HUES64 (cell line): ENCODE data around the gene COX7A2.

Experiments used
- H3K27ac ChIP-seq: 2 replicates; pipeline ENCODE4 v1.7.0; 2013; ENCODE audit warnings: low read depth, low read length, inconsistent platforms
- H3K27me3 ChIP-seq: 2 replicates; pipeline ENCODE4 v1.6.1; 2013; ENCODE audit warnings: mild to moderate bottlenecking, low read length; ENCODE audit not compliant: insufficient read depth
- H3K36me3 ChIP-seq: 2 replicates; pipeline ENCODE4 v1.6.1; 2013; ENCODE audit warnings: mild to moderate bottlenecking, low read length; ENCODE audit not compliant: insufficient read depth
- H3K4me1 ChIP-seq: 2 replicates; pipeline ENCODE4 v1.6.1; 2013; ENCODE audit warnings: mild to moderate bottlenecking, low read length, moderate library complexity; ENCODE audit not compliant: insufficient read depth
- H3K4me3 ChIP-seq: 2 replicates; pipeline ENCODE4 v1.5.1; 2013; ENCODE audit warnings: mild to moderate bottlenecking, low read length, moderate library complexity
- H3K9ac ChIP-seq: 2 replicates; pipeline ENCODE4 v1.6.1; 2013; ENCODE audit warnings: mild to moderate bottlenecking, low read depth, low read length
- H3K9me3 ChIP-seq: 2 replicates; pipeline ENCODE4 v1.6.1; 2013; ENCODE audit warnings: low read depth, low read length; ENCODE audit not compliant: insufficient read depth
- WGBS: fragments of 150-250, 120-280 bp; methylation state at CpG from one replicate; pipeline ENCODE4 v1.1.7; 2013; ENCODE audit warnings: missing lambda C conversion rate; 5-methylcytosine and 5-hydroxymethylcytosine counted together

Gene COX7A2

DNA sequence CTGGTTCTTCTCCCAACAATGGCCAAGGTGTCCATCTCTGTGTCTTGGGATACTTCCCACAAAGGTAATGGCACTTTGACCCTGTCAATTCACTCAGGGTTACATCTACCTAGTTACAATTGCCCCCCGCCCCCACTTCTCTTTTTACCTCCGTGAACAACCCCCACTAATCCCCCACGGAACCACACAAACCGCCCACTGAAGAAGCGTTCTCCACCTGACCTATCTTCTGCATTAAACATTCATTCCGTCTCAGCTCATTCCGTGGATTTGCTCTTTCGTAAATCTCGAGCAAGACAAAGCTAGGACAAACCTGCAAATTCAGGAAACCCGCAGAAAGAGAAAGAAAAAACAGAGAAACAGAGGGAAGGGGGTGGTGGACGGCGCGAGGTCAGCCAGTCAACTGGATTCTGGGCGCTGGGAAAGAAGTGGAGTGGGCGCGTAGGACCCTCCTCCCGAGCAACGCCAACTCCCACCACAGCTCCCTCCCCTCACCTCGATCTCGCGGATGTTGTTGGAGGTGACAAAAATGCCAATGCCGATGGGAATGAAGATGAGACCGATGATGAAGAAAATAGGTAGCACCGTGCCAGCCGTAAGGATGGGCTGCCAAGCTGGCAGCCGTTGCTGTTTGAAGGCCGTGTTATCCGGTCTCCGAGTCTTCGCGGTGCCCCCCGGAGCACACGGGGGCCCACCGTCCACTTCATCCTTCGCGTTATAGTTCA lies 40.5 kb upstream of the COX7A2 start:
- H3K4me3 ChIP-seq, result peak overlapping the region; percentile 94
- peaks cover 42% of the 10 kb centered on the region for H3K4me1 ChIP-seq
- H3K9me3 ChIP-seq, result no peaks in the 10 kb centered on the region
- under 1% methylated on average over 31 of the region's 36 CpGs for WGBS
- H3K36me3 ChIP-seq, result no peaks in the 10 kb centered on the region
- H3K27me3 ChIP-seq, result no peaks in the 10 kb centered on the region
- H3K9ac ChIP-seq, result peak overlapping the region; percentile 73
- H3K27ac ChIP-seq, result peak overlapping the region; percentile 85; the same call in 1 of the 2 replicates

DNA sequence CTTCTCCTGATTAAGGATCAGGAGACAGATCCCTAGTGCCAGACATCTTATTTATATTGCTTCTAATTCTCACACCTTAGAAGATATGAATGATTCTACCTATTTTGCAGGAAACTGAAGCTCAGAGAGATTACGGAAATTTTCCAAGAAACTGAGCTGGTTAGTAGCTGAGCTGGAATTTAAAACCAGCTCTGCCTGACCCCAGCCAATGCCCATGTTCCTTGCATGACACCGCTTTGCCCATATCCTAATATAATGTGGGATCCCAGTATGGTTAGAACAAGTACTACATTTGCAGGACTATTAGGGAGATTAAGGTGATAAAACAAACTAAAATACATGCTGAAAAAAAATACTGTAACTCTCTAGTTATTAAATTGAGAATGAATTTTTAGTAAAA lies 39.1 kb upstream of the COX7A2 start:
- no peaks in the 10 kb centered on the region for H3K36me3 ChIP-seq
- peak overlapping the region; percentile 94 for H3K4me3 ChIP-seq
- peaks cover 52% of the 10 kb centered on the region for H3K4me1 ChIP-seq
- 72% methylated on average over 1 of the region's 2 CpGs for WGBS
- no peaks in the 10 kb centered on the region for H3K9me3 ChIP-seq
- H3K9ac ChIP-seq, result no peak overlapping the region
- H3K27me3 ChIP-seq, result no peaks in the 10 kb centered on the region
- no peak overlapping the region for H3K27ac ChIP-seq

DNA sequence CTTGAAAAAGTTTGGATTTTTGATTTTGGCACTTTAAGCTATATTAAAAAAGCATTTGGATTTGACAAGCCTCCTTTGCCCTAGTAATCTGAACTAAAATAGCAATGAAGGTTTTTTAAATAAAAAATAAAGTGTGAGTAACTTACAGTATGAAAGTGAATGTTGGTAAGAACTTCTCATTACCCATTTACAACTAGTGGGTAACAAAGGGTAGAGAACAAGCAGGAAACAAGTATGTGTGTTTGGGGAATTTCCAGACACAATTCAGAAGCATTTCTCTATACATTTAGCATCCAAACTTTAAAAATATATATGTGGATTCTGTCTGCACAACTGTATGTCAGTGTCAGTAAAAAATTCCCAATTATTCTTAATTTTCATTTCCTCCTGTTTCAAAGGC lies 38.1 kb upstream of the COX7A2 start:
- Histone ChIP-seq H3K9ac (peak overlapping the region; percentile 23; the same call in 1 of the 2 replicates), H3K36me3 (no peaks in the 10 kb centered on the region), H3K4me3 (peak overlapping the region; percentile 94), H3K4me1 (peaks cover 52% of the 10 kb centered on the region), H3K27me3 (no peaks in the 10 kb centered on the region), H3K9me3 (no peaks in the 10 kb centered on the region), H3K27ac (peak overlapping the region; percentile 46; the same call in 1 of the 2 replicates)

DNA sequence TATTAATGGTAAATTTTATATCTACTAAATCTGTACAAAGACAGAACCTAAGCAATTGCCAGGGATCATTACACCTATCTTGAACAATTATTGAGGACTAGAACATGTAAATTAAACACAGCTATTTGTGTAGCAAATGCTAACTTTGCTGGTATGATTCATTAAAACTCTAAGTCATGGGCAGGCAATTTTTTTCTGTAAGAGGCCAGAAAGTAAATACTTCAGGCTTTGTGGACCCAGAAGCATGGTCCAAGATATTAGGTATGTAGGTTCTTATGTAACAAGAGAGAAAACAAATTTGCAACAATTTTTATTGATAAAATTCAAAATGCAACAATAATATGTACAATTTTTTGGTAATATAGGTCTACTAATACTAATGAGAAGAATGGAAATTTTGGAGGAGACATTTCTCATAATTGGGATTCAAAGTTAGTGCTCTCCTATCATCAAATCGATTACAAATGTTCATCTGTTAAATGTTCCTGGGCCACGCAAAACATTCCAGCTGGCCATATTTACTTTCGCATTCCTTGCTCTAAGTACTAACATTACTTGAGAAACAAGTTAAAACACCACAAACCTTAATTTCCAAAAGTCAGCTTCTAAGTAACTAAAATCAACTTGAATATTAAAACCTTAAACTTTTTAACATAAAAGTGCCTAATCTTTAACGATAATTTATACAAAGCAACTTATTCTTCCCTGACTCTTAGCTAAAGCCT lies 36.7 kb upstream of the COX7A2 start:
- Histone ChIP-seq H3K4me3 (0 out of 2 replicates have a peak overlapping the region, but pooled peaks have one; percentile 94), H3K27ac (peak overlapping the region; percentile 45; the same call in 1 of the 2 replicates), H3K9ac (peak overlapping the region; percentile 29; the same call in 1 of the 2 replicates), H3K9me3 (no peaks in the 10 kb centered on the region), H3K27me3 (no peaks in the 10 kb centered on the region), H3K36me3 (no peaks in the 10 kb centered on the region), H3K4me1 (peaks cover 65% of the 10 kb centered on the region)
- 91% methylated on average over 4 of the region's 4 CpGs for WGBS

DNA sequence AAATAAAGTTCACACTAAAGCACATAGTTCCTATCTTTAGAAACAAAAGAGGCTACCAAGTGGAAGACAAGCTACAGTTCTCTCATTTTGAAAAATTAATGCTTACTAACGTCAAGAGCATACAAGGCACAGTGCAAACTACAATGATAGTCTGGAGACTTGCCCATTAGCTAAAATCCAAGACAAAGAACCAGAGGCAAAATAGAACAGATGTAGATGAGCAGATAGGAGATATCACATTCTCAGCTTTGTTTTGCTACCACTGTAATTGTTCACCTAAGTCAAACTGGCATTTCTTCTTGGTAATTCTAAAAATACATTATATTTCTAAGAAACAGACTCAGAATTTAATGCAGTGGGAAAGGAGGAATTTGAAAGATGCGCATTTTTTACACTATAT lies 35.8 kb upstream of the COX7A2 start:
- H3K4me1 ChIP-seq, result peaks cover 66% of the 10 kb centered on the region
- no peak overlapping the region for H3K9ac ChIP-seq

DNA sequence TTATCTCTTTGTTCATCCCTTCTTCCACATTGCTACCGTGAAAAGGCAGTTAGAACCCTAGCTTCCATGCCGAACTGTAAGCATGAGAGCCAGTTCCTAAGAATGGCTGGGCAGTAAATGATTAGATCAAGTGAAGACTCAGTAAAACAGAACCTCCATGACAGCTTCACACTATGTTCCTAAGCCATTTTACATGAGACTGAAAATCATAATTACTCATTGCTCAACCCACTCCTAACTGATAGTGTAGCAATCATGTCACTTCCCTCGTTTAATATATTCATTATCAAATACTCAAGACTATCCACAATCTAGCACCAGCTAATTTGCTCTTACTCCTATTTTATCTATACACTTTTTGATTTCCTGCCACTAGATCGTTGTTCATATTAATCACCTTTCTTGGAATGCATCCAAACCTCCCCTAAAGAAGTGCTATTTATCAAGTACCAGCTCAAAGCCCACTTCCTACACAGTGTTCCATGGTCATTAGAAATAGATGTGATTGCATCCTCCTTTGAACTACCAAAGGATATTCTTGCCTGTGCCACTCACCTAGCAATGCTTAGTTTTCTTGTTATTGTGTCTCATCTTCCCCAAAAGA lies 35.0 kb upstream of the COX7A2 start:
- Histone ChIP-seq H3K4me3 (no peak overlapping the region), H3K27ac (no peak overlapping the region), H3K27me3 (no peaks in the 10 kb centered on the region), H3K9ac (no peak overlapping the region), H3K9me3 (no peaks in the 10 kb centered on the region), H3K4me1 (peaks cover 73% of the 10 kb centered on the region), H3K36me3 (peaks cover 3% of the 10 kb centered on the region; the same call in 1 of the 2 replicates)
- WGBS, result 95% methylated on average over 4 of the region's 4 CpGs

More for the DNA sequence above, 35.8 kb upstream of the COX7A2 start:
- H3K9me3 ChIP-seq, result no peaks in the 10 kb centered on the region
- H3K4me3 ChIP-seq, result no peak overlapping the region
- 0 out of 2 replicates have a peak overlapping the region, but pooled peaks have one; percentile 20 for H3K27ac ChIP-seq
- H3K36me3 ChIP-seq, result no peaks in the 10 kb centered on the region
- WGBS, result 86% methylated on average over 1 of the region's 2 CpGs
- H3K27me3 ChIP-seq, result no peaks in the 10 kb centered on the region

DNA sequence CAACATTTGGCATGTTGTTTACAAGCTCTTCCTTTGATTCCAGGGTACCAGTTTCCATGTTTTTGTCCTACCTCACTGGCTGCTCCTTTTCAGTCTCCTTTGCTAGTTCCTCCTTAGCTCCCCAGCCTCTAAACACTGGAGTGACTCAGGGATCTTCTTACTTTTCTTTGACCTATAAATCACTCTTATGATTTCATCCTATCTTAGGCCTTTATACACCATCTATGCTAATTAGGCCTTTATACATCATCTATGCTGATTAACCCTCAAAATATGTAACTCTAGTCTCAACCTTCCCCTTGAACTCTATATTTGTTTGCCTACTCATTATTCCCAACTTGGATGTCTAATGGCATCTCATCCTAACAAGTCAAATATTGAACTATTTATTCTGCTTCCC lies 31.5 kb upstream of the COX7A2 start:
- peaks cover 15% of the 10 kb centered on the region for H3K9me3 ChIP-seq
- no peaks in the 10 kb centered on the region for H3K27me3 ChIP-seq
- no peak overlapping the region for H3K9ac ChIP-seq
- peaks cover 42% of the 10 kb centered on the region for H3K4me1 ChIP-seq
- H3K4me3 ChIP-seq, result no peak overlapping the region
- no peak overlapping the region for H3K27ac ChIP-seq
- H3K36me3 ChIP-seq, result peaks cover 30% of the 10 kb centered on the region

DNA sequence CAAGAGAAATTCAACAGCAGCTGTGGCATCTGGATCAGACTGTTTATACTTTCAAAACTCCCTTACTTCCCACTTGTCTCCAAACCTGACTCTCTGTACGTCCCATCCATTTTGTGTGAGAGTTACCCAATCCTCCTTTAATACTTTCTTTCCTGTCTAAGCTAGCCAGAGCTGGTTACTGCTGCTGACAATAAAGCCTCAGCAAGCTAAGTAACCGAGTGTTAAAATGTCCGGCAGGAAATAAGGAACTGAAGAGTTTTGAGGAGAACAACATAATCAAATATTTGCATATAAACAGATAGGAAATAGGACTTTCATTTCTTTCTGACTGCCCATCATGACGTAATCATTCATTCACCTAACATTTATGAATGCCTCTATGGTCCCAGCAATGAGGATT lies 29.4 kb upstream of the COX7A2 start:
- 95% methylated on average over 4 of the region's 4 CpGs for WGBS
- no peaks in the 10 kb centered on the region for H3K27me3 ChIP-seq
- peaks cover 34% of the 10 kb centered on the region for H3K4me1 ChIP-seq
- H3K36me3 ChIP-seq, result peaks cover 30% of the 10 kb centered on the region
- no peak overlapping the region for H3K9ac ChIP-seq
- peaks cover 15% of the 10 kb centered on the region for H3K9me3 ChIP-seq
- no peak overlapping the region for H3K4me3 ChIP-seq
- peak overlapping the region; percentile 27 for H3K27ac ChIP-seq

DNA sequence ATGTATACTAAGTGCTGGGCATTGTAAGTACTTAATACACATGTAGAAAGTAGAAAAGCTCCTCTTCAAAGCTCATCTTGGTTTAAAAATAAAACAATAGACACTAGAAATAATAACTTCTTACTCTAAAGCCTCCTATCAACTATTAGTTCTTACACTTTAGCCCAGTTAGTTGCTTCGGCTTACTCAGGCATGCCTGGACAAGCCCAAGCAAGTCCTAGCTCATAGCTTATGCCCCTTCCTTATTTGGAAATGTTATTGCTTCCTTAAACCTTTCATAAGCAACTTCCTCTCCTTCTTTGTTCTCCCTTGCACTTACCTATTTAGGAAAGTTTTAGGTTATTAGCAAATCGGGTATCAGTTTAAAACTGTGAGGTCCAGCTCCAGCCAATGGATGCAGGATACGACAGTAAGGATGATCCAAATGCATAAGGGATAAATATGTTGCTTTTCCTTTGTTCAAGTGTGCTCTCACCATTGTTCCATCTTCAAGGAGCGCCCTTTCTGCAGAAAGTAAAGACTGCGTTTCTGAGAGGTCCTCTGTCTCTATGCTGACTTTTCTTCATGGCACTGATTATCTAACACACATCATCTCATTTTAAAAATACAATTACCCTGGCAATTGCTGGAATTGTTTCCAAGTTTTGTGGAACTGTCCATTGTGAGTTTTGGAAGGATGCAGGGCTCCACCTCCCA lies 28.7 kb upstream of the COX7A2 start:
- Histone ChIP-seq H3K9me3 (peaks cover 15% of the 10 kb centered on the region), H3K36me3 (peaks cover 30% of the 10 kb centered on the region), H3K27ac (peak overlapping the region; percentile 48), H3K4me3 (no peak overlapping the region), H3K4me1 (peaks cover 40% of the 10 kb centered on the region), H3K27me3 (no peaks in the 10 kb centered on the region), H3K9ac (no peak overlapping the region)
- WGBS, result 93% methylated on average over 5 of the region's 5 CpGs

DNA sequence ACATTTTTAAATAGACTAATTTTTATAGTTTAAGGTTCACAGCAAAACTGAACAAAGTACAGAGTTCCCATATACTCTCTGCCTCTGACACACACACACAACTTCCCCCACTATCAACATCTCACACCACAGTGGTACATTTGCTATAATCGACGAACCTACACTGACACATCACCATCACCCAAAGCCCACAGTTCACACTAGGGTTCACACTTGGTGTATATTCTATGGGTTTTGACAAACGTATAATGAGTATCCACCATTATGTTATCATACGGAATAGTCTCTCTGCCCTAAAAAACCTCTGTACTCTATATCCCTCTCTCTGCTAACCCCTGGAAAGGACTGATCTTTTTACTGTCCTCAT lies 25.4 kb upstream of the COX7A2 start:
- Histone ChIP-seq H3K9me3 (peaks cover 15% of the 10 kb centered on the region), H3K36me3 (peaks cover 39% of the 10 kb centered on the region), H3K9ac (no peak overlapping the region), H3K27me3 (no peaks in the 10 kb centered on the region), H3K4me3 (no peak overlapping the region), H3K27ac (peak overlapping the region; percentile 12), H3K4me1 (peaks cover 27% of the 10 kb centered on the region)
- 92% methylated on average over 4 of the region's 4 CpGs for WGBS
